K562 (cell line): Measurements from ENCODE around the gene SLC28A1. TPM values are rescaled to one million over a fixed set of nuclear protein-coding genes. Genes with fewer than 3 reads are reported as not detected.

Source experiments
- BDP1 ChIP-seq: IDR thresholded peaks from 3 replicates; pipeline ENCODE4 v1.6.1; 2011; ENCODE audit not compliant: insufficient read length, insufficient read depth
- FOXJ3 ChIP-seq: sonication (generic); formaldehyde crosslinking; IDR thresholded peaks from 2 replicates; pipeline ENCODE4 v1.4.0; 2020; ENCODE audit warnings: mild to moderate bottlenecking, missing genetic modification reagents
- FUS ChIP-seq: fragments of 200-400 bp; formaldehyde crosslinking; optimal IDR thresholded peaks from 2 replicates; pipeline ENCODE3; 2017; ENCODE audit warnings: low read depth, low read length
- MYNN ChIP-seq, 2 experiments: sonication (generic); formaldehyde crosslinking in 1 of 2; IDR thresholded peaks; 2 replicates each; pipeline versions ENCODE4 v1.5.0 to v1.6.1; 2016 to 2020; ENCODE audit warnings: antibody characterized with exemption in 1 of 2, missing genetic modification reagents in 1 of 2
- NFRKB ChIP-seq: fragments of 450-650 bp; IDR thresholded peaks from 2 replicates; pipeline ENCODE4 v1.6.1; 2016; ENCODE audit warnings: low read depth
- NR2C2 ChIP-seq, 2 experiments: fragments of 200-800 bp in 1 of 2; sonication (Bioruptor generic) in 1 of 2; sonication (generic) in 1 of 2; formaldehyde crosslinking in 1 of 2; IDR thresholded peaks; 2 replicates each; pipeline versions ENCODE4 v1.6.1 to v1.8.0; 2016 to 2022; ENCODE audit warnings: mild to moderate bottlenecking in 1 of 2, missing compliant biosample characterization in 1 of 2, missing genetic modification characterization in 1 of 2, missing genetic modification reagents in 1 of 2
- POLR2A ChIP-seq: fragments of 450-650 bp; conservative IDR thresholded peaks from 2 replicates; pipeline ENCODE4 v1.6.1; 2016
- polyA plus RNA-seq, 8 experiments: library from polyadenylated mRNA; depleted of rRNA in 4 of 8; stranded (reverse) in 5 of 8; unstranded in 3 of 8; fragments of >200 nt; fragmentation: Nextera tagmentation in 2 of 8; fragmentation: Illumina TruSeq in 1 of 8; extraction: Ambion mirVana in 2 of 8; extraction: Trizol in 1 of 8; gene quantifications; 2 replicates each; pipeline versions ENCODE4 v1.2.1 to v1.2.3, GENCODE V29; 2011 to 2014; ENCODE audit warnings: inconsistent platforms in 1 of 8, missing spikeins in 1 of 8
- total RNA-seq, 7 experiments: library from RNA; depleted of rRNA in 6 of 7; stranded (reverse); fragments of >200 nt in 6 of 7; fragmentation: Illumina TruSeq in 2 of 7; extraction: Trizol in 2 of 7; gene quantifications; 2 replicates each; pipeline versions ENCODE4 v1.2.1 to v1.2.3, GENCODE V29; 2011 to 2021; ENCODE audit warnings: low replicate concordance in 1 of 7
- TF ChIP-seq, protein P1 (sequence below), 3 experiments: fragments of 200-800 bp in 1 of 3; fragments of 250-450 bp in 1 of 3; fragments of 450-650 bp in 1 of 3; sonication (Bioruptor Pico) in 1 of 3; sonication (Bioruptor generic) in 1 of 3; formaldehyde crosslinking in 1 of 3; IDR thresholded peaks; 2 replicates each; pipeline versions ENCODE4 v1.6.1 to v1.8.0; 2016 to 2022; ENCODE audit warnings: mild to moderate bottlenecking in 2 of 3, missing genetic modification characterization in 2 of 3, missing compliant biosample characterization in 1 of 3, moderate library complexity in 1 of 3
- TF ChIP-seq, protein P2 (sequence below): IDR thresholded peaks from 2 replicates; pipeline ENCODE4 v1.6.1; 2012; ENCODE audit warnings: low read depth, low read length, improper control_type of control experiment, borderline replicate concordance
- TF ChIP-seq, protein P3 (sequence below): sonication (generic); formaldehyde crosslinking; IDR thresholded peaks from 2 replicates; pipeline ENCODE4 v1.8.0; 2022; ENCODE audit warnings: mild to moderate bottlenecking, missing genetic modification reagents
- TF ChIP-seq, protein P4 (sequence below), 2 experiments: fragments of 250-450 bp in 1 of 2; fragments of 450-650 bp in 1 of 2; sonication (Bioruptor Pico) in 1 of 2; IDR thresholded peaks; 2 replicates each; pipeline versions ENCODE4 v1.6.1 to v1.8.0; 2016 to 2021; ENCODE audit warnings: mild to moderate bottlenecking in 2 of 2, moderate library complexity in 2 of 2, missing compliant biosample characterization in 1 of 2, missing genetic modification characterization in 1 of 2
- TF ChIP-seq, protein P5 (sequence below): sonication (generic); formaldehyde crosslinking; IDR thresholded peaks from 2 replicates; pipeline ENCODE4 v1.8.0; 2023; ENCODE audit warnings: missing genetic modification reagents, mild to moderate bottlenecking, borderline replicate concordance

SLC28A1 gene
- total and polyA plus RNA-seq, 9 of the 15 experiments (the other 6 are each of a cell fraction or from before 2014, with no cell fraction given): 0.04 TPM; not detected in 8

DNA sequence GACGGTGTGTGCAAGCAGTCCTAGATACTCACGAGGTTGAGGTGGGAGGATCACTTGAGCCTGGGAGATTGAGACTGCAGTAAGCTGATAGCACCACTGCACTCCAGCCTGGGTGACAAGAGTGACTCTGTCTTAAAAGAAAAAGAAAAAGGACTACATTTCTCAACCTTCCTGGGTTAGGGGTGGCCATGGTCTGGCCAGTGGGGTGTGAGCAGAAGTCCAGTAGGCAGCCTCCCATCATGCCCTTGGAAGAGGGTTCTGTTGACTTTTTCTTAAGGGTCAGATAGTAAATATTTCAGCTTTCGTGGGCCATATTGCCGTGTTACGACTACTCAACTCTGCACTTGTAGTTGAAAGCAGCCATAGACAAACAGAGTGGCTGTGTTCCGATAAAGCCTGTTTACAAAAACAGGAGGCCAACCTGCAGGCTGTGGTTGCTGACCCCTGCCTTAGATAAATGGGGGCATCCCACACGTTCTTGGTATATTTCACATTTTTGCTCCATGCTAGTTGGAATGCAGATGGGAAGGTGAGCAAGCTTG lies 66.2 kb downstream of the SLC28A1 start (continued):
- TF ChIP-seq, protein P1, sequence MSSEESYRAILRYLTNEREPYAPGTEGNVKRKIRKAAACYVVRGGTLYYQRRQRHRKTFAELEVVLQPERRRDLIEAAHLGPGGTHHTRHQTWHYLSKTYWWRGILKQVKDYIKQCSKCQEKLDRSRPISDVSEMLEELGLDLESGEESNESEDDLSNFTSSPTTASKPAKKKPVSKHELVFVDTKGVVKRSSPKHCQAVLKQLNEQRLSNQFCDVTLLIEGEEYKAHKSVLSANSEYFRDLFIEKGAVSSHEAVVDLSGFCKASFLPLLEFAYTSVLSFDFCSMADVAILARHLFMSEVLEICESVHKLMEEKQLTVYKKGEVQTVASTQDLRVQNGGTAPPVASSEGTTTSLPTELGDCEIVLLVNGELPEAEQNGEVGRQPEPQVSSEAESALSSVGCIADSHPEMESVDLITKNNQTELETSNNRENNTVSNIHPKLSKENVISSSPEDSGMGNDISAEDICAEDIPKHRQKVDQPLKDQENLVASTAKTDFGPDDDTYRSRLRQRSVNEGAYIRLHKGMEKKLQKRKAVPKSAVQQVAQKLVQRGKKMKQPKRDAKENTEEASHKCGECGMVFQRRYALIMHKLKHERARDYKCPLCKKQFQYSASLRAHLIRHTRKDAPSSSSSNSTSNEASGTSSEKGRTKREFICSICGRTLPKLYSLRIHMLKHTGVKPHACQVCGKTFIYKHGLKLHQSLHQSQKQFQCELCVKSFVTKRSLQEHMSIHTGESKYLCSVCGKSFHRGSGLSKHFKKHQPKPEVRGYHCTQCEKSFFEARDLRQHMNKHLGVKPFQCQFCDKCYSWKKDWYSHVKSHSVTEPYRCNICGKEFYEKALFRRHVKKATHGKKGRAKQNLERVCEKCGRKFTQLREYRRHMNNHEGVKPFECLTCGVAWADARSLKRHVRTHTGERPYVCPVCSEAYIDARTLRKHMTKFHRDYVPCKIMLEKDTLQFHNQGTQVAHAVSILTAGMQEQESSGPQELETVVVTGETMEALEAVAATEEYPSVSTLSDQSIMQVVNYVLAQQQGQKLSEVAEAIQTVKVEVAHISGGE (CRISPR knock-in tag; IDR thresholded peaks at IDR 0.05): peak in 1 of 3 experiments; percentile 56; a peak in 1 of 6 replicates
- TF ChIP-seq BDP1: no peak
- TF ChIP-seq FOXJ3 (CRISPR knock-in tag): no peak
- peak; percentile 32; the same call in 1 of the 2 replicates for TF ChIP-seq MYNN (IDR thresholded peaks at IDR 0.05)
- TF ChIP-seq MYNN (CRISPR knock-in tag; IDR thresholded peaks at IDR 0.05): no peak
- peak; percentile 49; the same call in 1 of the 2 replicates for TF ChIP-seq NFRKB
- TF ChIP-seq, protein P2, sequence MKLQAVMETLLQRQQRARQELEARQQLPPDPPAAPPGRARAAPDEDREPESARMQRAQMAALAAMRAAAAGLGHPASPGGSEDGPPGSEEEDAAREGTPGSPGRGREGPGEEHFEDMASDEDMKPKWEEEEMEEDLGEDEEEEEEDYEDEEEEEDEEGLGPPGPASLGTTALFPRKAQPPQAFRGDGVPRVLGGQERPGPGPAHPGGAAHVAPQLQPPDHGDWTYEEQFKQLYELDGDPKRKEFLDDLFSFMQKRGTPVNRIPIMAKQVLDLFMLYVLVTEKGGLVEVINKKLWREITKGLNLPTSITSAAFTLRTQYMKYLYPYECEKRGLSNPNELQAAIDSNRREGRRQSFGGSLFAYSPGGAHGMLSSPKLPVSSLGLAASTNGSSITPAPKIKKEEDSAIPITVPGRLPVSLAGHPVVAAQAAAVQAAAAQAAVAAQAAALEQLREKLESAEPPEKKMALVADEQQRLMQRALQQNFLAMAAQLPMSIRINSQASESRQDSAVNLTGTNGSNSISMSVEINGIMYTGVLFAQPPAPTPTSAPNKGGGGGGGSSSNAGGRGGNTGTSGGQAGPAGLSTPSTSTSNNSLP: peak; percentile 56
- no peak for TF ChIP-seq NR2C2 (CRISPR knock-in tag; IDR thresholded peaks at IDR 0.05)
- peak; percentile 46; the same call in 1 of the 2 replicates for TF ChIP-seq NR2C2 (tag; IDR thresholded peaks at IDR 0.05)
- no peak for TF ChIP-seq FUS
- peak; percentile 57 for TF ChIP-seq POLR2A
- TF ChIP-seq, protein P3, sequence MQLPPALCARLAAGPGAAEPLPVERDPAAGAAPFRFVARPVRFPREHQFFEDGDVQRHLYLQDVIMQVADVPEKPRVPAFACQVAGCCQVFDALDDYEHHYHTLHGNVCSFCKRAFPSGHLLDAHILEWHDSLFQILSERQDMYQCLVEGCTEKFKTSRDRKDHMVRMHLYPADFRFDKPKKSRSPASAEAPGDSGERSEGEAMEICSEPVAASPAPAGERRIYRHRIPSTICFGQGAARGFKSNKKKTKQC (CRISPR knock-in tag): no peak
- TF ChIP-seq, protein P4, sequence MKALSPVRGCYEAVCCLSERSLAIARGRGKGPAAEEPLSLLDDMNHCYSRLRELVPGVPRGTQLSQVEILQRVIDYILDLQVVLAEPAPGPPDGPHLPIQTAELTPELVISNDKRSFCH (CRISPR knock-in tag; IDR thresholded peaks at IDR 0.05): no peak
- TF ChIP-seq, protein P4 (tag; IDR thresholded peaks at IDR 0.05): 0 out of 2 replicates have a peak, but pooled peaks have one; percentile 68
- TF ChIP-seq, protein P5, sequence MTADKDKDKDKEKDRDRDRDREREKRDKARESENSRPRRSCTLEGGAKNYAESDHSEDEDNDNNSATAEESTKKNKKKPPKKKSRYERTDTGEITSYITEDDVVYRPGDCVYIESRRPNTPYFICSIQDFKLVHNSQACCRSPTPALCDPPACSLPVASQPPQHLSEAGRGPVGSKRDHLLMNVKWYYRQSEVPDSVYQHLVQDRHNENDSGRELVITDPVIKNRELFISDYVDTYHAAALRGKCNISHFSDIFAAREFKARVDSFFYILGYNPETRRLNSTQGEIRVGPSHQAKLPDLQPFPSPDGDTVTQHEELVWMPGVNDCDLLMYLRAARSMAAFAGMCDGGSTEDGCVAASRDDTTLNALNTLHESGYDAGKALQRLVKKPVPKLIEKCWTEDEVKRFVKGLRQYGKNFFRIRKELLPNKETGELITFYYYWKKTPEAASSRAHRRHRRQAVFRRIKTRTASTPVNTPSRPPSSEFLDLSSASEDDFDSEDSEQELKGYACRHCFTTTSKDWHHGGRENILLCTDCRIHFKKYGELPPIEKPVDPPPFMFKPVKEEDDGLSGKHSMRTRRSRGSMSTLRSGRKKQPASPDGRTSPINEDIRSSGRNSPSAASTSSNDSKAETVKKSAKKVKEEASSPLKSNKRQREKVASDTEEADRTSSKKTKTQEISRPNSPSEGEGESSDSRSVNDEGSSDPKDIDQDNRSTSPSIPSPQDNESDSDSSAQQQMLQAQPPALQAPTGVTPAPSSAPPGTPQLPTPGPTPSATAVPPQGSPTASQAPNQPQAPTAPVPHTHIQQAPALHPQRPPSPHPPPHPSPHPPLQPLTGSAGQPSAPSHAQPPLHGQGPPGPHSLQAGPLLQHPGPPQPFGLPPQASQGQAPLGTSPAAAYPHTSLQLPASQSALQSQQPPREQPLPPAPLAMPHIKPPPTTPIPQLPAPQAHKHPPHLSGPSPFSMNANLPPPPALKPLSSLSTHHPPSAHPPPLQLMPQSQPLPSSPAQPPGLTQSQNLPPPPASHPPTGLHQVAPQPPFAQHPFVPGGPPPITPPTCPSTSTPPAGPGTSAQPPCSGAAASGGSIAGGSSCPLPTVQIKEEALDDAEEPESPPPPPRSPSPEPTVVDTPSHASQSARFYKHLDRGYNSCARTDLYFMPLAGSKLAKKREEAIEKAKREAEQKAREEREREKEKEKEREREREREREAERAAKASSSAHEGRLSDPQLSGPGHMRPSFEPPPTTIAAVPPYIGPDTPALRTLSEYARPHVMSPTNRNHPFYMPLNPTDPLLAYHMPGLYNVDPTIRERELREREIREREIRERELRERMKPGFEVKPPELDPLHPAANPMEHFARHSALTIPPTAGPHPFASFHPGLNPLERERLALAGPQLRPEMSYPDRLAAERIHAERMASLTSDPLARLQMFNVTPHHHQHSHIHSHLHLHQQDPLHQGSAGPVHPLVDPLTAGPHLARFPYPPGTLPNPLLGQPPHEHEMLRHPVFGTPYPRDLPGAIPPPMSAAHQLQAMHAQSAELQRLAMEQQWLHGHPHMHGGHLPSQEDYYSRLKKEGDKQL (CRISPR knock-in tag): no peak
